Stimulated activated CD4-positive, alpha-beta T cell treated with anti-CD3 and anti-CD28 coated beads, Interleukin-15, amount 100 ng/mL, for 1 hour (primary cell): Measurements from ENCODE around the gene RABGAP1.

Source experiments
- DNase-seq, 2 donors: peaks; one replicate each; pipeline ENCODE4 v3.0.0-alpha.2; 2020; ENCODE audit warnings: low read depth in 1 of 2, low spot score in 1 of 2

RABGAP1 gene

DNA sequence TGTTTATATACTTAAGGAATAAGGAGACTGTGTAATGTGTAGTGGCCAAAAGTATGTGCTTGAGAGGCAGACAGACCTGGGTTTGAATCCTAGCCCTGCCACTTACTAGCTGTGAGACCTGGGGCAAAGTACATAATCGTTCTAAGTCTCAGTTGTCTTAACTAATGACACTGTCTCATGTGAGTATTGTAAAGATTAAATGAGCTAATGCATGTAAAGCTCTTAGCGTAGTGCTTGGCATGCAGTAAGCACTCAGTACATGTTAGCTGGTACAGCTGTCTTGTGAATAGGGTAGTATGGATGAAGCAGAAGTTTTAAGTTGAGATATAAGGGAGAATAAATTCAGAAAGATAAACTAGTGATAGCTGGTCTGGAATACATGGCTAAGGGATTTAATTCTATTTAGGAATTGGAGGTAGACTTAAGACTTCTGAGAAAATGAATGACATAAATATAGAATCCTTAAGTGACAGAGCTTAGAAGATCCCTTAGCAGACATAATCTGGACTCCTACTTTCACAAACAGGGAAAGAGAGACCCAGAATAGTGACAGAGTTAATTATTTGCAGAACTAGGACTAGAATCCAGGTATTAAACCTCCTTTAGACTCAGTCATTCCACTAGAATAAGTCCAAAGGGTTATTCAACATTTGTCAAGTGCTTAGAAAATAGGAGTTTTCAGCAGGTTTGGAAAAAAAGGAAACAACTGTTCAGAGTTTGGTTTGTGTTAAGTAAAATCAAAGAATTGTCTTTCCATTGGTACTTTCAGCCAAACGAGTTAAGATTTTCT, 105.8 kb downstream of the RABGAP1 start:
- no peak for DNase-seq

DNA sequence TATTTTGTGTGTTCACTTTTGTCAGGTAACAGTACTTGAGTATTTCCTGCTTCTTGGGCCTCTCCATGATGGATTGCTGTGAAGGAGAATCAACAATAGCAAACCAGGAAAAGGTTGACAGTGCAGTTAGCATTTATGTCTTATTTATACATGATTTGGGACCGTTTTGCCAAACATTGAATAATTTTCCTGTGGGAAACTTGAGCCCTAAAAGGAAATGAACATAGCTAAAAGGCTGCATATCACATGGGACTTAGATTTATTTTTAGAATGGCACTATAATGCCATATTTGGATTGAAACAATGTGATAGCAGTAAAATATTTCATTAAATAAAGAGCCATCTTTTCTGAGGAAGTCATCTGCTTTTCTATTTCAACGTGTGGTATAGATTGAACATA, 107.9 kb downstream of the RABGAP1 start:
- no peak for DNase-seq

DNA sequence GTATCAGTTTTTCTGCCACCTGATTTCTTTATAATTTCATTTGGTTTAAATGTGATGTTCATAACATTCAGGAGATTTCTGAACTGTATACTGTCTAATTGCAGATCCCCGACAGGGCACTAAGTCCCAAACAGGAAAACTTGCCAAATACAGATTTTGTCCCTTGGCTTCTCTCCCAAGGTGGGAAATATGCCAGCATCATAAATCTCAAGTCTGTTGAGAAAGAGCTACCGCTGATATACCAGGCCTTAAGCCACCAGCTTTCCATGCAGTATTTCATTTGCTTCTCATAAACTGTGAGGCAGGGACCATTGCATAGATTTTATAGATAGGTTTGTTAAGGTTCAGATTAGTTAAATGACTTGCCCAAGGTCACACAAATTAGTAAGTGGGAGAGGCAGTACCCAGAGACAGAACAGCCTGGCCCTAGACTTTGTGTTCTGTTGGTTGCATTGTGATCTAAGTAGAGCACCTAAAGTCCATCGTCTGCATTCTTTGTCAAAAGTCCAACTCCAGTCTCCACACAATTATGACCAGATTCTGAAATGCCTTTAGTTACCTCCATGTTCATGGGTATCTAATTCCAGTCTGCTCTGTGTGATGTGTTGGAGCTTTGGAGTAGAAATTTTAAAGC, 108.9 kb downstream of the RABGAP1 start:
- DNase-seq, result no peak

DNA sequence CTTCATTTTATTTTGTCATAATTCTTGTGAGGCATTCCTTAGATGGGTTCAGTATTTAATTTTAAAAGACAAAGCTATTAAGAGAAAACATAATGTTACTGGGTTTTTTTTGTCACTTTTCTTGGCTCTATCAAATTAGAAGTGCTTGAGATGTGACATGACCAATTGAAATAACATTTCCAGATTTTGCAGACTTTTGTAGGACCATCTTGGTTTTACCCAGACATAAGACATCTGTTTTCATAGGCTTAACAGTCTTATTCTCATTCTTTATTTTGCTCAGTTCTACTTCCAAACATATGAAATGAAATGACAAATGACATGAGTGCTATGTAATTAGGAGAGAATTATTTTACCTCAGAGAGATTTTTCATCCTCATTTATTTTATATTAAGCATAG, 112.2 kb downstream of the RABGAP1 start:
- DNase-seq, result no peak

DNA sequence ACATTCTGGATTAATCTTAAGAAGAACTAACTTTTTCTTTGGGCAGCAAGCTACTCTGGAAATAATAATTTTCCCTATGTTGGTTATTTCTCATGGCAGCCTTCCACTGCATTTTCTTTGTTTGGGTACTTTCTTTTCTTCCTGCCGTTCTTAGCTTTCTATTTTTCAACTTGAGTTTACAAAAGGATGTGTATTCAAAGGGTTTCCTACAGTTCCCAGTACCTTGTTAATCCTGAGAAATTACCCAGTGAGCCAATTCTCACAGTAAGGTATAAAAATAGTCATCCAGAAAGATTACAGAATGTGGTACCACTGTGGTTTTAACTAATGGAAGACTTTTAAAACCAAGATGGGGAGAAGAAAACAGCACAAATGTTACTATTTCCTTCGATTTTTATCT, 112.9 kb downstream of the RABGAP1 start:
- DNase-seq, result no peak

DNA sequence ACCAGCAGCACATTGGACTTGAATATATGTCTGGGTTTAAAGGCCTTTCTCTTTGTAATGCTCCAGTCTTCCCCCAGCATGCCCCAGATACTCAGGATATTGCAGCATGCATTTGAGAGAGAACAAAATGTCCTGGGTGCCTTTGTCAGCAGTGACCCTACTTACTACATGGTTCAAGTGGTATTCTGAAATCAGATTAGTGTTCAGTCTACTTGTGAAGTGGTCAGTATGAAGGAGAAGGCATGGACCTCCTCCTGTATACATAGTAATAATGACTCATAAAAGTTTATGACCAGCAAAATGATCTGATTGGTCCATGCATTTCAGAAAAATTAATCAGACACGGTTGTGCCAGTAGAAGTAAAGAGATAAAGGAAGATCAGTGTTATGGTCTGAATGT, 118.0 kb downstream of the RABGAP1 start:
- DNase-seq, result no peak

DNA sequence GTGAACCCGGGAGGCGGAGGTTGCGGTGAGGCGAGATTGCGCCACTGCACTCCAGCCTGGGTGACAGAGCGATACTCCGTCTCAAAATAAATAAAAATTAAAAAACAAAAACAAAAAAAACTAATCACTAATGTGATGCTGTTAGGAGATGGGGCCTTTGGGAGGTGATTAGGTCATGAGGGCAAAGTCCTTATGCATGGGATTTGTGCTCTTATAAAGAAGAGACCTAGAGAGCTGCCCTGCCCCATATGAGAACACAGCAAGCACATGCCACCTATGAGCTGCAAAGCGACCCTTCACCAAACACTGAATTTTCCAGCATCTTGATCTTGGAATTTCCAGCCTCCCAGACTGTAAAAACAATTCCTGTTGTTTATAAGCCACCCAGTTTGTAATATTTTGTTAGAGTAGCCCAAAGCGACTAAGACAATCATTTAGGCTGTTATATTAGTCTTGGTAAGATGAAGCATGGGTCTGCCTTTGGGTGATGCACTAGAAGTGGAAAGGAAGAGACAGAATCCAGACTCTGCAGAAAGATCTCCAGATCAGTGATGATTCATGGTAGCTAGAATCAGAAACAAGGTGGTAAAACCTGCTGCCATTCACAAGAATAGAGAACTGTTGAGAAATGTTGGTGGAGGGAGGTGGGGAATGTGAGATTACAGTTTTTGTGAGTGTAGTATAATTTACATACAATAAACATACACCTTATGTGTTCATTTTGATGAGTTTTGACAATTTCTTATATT, 118.8 kb downstream of the RABGAP1 start:
- no peak for DNase-seq

DNA sequence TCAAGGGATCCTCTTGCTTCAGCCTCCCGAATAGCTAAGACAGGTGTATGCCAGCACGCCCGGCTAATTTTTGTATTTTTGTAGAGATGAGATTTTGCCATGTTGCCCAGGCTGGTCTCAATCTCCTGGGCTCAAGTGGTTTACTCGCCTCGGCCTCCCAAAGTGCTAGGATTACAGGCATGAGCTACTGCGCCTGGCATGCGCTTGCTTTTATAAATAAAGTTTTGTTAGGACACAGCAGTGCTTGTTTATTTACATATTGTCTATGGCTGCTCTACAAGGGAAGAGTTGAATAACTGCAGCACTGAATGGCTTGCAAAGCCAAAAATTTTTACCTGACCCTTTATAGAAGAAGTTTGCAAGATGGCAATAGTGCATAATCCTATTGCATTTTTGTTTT, 120.4 kb downstream of the RABGAP1 start:
- no peak for DNase-seq

DNA sequence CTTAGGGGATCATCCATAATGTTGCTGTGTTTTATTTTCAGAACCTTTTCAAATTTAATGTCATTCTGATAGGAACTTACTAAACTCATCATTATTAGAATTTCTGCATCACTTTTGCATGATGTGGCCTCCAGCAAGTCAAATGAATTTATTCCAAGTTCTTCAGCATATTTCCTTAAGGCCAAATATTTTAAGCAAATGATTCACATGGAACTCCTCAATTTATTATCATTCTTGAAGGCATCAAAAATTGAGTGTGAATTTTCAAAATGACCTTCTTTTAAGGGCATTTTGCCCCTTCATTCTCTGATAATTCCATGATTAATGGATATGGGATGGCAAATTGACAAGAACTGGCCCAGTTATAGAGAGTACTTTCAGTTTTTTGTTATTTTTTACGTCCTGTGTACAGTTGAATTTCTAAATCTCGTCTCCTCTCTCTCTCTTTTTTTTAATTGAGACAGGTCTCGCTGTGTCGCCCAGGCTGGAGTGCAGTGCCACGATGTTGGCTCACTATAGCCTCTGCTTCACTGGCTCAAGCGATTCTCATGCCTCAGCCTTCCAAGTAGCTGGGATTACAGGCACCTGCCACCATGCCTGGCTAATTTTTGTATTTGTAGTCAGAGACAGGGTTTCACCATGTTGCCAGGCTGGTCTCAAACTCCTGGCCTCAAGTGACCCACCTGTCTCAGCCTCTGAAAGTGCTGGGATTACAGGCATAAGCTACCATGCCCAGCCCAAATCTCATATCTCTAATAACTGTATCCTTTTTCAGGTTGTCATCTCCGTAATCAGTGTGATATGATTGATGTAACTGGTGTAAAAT, 121.7 kb downstream of the RABGAP1 start:
- no peak for DNase-seq

DNA sequence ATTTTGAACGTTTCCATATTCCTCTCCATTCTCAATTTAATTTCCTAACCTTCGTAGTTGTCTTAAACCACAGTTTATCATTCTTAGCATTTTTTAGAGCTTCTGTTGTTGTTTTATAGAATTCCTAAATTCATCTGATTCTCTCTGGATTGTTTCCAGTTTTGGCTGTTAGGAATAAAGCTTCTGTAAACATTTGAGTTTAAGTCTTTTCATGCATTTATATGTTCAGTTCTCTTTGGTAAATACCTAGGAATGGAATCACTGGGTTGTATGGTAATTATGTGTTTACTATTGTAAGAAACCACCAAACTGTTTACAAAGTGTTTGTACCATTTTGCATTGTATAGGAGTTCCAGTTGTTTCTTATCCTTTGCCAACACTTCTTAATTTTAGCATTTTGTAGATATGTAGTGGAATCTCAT, 122.4 kb downstream of the RABGAP1 start:
- DNase-seq, result no peak

DNA sequence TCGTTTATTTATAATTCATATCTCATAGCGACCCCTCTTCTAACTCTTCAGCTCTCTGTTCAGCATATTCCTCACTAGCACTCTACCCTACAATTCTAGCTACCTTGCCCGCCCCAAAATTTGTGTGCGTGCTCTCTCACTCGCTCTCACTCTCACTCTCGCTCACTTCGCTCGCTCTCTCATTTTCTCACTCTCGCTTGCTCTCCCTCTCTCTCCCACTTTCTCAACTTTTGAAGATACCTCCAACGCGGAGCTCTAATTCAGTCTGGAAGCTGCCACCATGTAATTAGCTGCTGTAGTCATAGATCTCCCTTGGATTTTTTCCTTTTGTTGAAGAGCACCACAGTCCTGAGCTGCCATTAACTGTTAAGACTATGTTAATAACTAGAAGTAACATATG, 123.1 kb downstream of the RABGAP1 start:
- DNase-seq, result no peak

DNA sequence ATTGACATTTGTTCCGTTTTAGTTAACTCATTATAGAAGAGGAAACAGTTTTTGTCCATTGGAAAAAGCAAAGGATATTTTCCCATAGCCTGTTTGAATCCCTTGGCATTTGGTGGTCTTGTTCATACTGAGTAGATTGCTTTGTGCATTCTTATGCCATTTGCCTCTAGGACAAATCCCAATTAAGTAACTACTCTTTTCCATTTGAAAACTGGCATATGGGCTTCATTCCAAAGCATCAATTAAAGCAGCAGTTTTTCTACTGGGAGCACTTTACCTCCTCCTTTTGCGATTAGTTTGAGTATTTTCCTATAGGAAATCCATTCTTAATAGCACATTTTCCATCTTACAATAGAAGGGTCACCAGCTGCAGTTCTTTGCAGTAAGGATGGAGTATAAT, 123.9 kb downstream of the RABGAP1 start:
- DNase-seq, result no peak

DNA sequence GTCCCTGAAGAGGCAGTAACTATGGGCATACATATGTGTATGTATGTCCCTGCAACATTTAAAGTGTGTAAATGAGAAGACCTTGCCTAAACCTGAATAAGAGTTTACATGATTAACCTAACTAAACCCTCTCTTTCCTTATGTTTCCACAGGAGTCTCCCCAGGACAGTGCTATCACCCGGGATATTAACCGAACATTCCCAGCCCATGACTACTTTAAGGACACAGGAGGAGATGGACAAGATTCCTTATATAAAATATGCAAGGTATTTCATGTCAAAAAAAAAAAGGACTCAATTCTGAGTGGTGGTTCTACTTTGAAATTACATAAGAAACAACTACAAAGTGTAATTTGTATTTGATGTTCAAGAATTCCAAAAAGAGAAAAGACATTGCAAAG, 124.4 kb downstream of the RABGAP1 start:
- DNase-seq, result no peak

DNA sequence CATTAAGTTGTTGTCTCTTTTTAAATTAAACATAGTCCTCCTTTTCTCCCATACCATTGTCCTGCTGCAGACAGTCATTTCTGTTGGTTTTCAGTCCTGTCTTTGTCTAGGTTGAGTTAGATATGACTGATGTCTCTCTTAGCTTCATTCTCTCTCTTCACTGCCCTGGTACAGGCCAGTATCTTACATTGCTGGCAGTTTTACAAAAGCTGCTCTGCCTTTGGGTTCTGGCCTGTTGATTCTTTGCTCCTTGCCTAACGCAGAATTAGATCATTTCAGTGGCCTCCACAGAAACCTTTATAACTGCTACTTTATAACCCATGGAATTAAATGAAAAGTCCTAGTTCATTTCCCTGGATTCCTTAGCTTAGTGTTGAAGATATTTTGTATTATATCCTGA, 126.3 kb downstream of the RABGAP1 start:
- no peak for DNase-seq

DNA sequence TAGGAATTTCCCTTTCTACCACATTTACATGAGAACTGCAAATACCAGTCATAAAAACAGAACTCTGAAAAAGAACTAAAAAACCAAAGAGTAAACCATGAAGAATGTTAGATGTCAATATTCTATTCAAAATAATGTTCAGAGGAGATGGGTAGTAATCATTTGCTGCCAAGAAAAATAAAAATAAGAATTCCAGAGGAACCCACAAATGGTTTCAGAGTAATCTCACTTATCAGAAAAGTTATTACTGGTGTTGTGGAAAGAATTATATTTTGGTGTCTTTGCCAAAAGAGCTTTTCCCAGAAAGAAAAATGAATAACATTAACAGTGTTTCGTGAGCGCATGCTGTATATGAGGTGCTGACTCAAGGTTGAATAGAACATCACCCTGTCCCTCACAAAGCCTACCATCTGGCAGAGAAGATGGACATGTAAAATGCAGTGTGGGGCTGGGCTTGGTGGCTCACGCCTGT, 128.2 kb downstream of the RABGAP1 start:
- DNase-seq, result no peak

DNA sequence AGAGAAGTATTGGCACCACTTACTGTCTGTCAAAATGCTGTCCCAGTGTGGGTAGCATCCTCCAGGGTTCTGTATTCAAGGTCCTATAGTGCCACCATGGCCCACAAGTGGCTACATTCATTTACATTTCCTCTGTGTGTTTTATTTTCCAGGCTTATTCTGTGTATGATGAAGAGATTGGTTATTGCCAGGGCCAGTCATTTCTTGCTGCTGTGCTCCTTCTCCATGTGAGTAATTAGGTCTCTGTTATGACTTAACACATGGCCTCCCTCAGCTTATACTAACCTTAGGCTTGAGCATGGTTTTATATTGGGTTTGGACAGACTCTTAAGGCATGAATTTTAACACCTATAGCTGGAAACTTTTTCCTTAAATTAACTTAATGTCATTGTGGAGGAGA, 129.4 kb downstream of the RABGAP1 start:
- no peak for DNase-seq

DNA sequence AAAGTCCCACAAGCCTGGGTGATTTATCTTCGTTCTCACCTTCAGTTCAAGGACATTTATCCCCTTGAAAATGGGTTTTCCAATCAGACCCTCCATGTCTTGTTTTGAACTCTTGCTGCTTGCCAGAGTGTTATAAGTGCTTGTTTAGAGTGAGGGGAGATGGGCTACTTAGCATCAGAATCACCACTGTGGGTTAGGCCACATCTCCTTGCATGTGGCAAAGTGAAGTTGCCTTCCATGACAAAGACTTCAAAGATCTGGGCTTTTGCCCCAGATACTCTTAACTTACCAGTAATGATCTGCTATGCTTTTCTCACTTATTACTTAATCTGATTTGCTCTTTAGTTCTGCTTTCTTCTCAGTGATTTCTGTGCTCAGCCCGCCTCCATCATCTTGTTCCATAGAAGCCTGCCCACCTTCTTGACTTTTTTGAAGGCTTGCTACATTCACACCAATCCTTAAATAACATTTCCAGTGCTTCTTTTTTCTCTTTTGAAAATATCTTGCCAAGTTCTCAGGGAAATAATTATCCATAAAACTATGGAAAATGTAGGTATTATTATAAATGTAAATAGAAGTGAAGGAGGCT, 131.7 kb downstream of the RABGAP1 start:
- no peak for DNase-seq

DNA sequence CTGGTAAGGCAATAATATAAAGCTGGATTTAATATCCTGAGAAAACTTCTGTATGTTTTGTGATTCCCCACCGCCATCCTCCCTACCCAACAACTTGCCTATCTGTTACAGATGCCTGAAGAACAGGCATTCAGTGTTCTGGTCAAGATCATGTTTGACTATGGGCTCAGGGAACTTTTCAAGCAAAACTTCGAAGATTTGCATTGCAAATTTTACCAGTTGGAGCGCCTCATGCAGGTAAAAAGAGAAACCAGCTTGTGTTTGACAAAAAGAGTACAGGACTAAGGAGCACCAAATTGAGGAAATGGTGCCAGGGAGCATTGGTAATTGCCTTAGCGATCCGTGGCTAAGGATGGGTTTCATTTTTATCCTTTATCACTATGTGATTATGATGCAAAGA, 132.6 kb downstream of the RABGAP1 start:
- DNase-seq, result no peak

DNA sequence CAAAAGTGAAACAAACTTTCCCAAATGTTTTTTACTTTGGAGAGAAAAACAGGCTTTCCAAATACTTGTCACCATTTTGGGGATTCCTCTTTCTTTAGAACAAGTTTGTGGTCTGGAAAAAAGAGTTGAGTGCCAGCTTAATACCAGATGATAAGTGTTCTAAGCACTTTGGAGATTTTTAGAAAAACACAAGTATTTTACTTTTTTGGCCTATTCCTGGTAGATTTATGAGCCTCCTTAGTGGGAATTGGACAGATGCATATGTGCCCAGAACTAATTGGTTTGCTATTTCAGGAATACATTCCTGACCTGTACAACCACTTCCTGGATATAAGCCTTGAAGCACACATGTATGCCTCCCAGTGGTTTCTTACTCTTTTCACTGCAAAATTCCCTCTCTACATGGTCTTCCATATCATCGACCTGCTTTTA, 133.2 kb downstream of the RABGAP1 start:
- DNase-seq, result no peak

DNA sequence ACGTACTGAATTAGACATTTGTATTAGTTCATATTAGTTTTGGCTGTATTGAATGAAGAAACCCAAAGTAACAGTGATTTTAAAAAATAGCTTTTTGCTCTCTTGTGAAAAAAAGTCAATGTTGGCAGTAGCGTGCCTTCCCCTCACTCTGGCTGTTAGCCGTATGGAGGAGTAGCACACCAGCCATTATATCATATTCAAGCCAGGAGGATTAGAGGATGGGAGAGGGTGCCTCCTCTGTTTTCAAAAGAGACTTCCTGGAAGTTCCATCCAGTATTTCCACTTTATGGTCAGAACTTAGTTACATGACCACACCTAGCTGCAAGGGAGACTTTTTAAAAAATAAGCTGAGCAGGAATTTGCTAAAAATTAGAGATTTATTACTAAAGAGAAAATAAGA, 133.8 kb downstream of the RABGAP1 start:
- DNase-seq, result no peak

DNA sequence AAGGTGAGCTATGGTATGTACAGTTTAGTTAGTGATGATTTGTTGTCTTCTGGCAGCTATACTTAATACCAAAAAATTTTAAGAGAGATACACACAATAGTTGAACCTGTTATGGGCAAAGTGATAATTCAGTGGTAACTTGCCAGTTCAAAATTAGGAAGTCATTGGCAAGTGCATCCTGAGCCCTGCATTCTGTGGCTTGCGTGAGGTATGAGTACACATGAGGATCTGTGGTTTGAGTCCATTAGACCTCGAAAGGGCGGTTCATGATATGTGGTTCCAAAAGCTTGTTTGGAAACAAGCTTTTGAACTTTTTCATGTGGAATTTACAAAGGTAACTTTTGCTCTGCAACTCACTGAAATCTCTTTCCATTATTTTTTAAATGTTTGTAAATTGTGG, 139.6 kb downstream of the RABGAP1 start:
- no peak for DNase-seq
